ENCODE results near the gene SPDYE17.
"Not testable (repeated sequence)": the region's sequence is repeated elsewhere in the genome, so short reads cannot be mapped to it uniquely, and the experiment has no call there.

Gene SPDYE17

DNA sequence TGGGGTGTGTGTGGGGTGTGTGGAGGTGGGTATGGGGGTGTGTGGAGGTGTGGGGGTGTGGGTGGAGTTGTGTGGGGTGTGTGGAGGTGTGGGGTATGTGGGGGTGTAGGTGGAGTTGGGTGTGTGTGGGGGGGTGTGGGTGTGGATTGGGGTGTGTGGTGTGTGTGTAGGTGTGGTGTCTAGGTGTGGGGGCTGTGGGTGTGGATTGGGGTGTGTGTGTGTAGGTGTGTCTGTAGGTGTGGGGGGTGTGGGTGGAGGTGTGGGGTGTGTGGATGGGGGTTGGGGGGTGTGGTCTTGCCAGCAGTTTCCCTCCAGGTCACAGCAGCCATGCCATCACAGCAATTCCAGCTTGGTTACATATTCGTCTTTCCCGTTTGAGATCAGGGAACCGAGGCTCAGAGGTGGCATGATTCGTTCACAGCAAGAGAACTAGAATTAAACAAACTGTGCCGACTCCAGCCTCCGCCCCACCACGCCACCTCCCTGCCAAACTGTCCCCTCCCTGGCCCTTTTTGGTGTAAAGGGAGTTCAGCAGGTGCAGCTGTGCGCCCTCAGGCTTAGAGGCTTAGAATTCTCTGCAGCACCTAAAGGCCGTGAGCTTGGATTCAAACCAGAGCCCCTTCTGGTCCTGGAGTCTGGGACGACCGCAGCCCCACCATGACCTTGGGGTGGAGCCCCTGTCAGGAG is 33.3 kb downstream of the SPDYE17 start:
- not testable (repeated sequence) for H3K4me3 ChIP-seq (ENCODE audit: low read depth, low read length)

DNA sequence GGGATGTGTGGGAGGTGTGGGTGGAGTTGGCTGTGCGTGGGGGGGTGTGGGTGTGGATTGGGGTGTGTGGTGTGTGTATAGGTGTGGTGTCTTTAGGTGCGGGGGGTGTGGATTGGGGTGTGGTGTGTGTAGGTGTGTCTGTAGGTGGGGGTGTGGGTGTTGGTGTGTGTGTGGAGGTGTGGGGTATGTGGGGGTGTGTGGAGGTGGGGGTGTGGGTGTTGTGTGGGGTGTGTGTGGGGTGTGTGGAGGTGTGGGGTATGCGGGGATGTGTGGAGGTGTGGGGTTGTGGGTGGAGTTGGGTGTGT is 33.9 kb downstream of the SPDYE17 start:
- no peak overlapping the region for H3K4me3 ChIP-seq (ENCODE audit: low read depth, low read length)

DNA sequence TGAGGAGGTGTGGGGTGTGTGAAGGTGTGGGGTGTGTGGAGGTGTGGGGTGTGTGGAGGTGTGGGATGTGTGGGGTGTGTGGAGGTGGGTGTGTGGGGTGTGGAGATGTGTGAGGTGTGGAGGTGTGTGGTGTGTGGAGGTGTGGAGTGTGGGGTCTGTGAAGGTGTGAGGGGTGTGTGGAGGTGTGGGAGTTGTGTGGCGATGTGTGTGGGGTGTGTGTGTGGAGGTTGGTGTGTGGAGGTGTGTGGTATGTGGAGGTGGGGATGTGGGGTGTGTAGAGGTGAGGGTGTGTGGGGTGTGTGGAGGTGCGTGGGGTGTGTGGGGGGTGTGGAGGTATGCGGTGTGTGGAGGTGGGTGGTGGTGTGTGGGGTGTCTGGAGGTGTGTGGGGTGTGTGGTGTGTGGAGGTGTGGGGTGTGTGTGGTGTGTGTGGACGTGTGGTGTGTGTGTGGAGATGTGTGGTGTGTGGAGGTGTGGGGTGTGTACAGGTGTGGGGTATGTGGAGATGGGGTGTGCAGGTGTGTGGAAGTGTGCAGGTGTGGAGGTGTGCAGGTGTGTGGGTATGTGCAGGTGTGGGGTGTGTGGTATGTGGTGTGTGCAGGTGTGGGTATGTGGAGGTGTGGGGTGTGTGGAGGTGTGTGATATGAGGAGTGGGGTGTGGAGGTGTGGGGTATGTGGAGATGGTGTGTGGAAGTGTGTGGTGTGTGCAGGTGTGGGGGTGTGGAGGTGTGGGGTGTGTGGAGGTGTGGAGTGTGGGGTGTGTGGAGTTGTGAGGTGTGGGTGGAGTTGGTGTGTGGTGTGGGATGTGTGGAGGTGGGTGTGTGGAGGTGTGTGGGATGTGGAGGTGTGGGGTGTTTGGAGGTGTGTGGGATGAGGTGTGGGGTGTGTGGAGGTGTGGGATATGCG is 34.5 kb downstream of the SPDYE17 start:
- no peak overlapping the region for H3K4me3 ChIP-seq (ENCODE audit: low read depth, low read length)

DNA sequence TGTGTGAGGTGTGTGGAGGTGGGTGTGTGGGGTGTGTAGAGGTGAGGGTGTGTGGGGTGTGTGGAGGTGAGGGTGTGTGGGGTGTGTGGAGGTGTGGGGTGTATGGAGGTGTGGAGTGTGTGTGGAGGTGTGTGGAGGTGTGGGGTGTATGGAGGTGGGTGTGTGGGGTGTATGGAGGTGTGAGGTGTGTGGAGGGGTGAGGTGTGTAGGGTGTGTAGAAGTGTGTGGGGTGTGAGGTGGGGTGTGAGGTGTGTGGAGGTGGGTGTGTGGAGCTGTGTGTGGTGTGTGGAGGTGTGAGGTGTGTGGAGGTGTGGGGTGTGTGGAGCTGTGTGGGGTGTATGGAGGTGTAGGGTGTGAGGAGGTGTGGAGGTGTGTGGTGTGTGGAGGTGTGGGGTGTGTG is 35.2 kb downstream of the SPDYE17 start:
- H3K4me3 ChIP-seq (ENCODE audit: low read depth, low read length): not testable (repeated sequence)

DNA sequence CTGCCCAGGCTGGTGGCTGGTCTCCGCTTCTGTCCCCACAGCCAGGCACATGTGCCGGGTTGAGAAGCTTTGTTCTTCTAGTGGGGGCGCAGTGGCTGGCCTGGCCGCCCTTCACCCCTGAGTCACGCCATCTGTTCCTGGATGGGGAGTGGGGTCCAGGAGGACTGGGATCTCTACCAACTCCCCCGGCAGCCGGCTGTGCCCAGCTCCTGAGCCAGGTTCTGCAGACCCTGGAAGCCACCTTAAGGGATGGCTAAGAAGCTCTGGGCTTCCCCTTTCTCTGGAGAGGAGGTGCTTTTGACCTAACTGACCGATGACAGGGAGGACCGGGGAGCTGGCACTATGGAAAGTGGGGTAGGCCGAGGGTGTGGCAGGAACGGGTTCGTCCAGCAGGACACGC is 37.9 kb downstream of the SPDYE17 start:
- not testable (repeated sequence) for H3K4me3 ChIP-seq (ENCODE audit: low read depth, low read length)

DNA sequence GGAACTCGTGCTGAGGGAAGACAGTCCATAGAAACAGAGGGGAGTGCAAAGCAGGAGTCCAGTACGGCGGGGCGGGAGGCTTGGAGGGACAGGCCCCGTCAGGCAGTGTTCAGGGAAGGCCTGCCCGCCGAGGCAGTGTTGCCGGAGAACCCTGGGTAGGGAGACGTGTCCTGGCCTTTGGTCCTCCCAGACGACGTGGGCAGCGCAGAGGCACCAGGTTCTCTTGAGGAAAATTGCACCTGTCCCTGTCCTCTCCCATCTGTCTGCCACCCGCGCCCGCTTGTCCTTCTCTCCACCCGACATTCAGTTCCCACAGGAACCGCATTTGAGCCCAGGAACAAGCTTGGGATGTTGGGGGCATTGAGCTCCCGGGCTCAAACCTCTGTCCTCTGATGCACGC is 38.3 kb downstream of the SPDYE17 start:
- H3K4me3 ChIP-seq (ENCODE audit: low read depth, low read length): not testable (repeated sequence)

DNA sequence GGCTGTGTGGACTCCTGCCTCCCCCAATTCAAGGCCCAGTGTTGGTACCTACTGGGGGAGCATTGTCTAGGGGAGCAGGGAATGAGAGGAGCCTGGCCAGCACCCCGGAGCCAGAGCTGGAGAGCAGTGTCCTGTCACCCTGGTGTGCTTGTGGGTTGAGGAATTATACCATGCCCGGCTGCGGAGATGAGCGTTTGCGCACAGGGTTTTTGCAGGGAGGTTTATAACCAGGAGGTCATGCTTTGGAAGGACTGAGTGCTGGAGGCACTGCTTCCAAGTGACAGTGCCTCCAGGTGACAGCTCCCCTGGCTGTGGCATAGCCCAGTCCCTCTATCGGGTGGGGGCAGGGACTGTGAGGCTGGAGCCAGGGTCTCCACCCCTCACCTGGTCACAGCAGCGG is 39.3 kb downstream of the SPDYE17 start:
- H3K4me3 ChIP-seq (ENCODE audit: low read depth, low read length): not testable (repeated sequence)

DNA sequence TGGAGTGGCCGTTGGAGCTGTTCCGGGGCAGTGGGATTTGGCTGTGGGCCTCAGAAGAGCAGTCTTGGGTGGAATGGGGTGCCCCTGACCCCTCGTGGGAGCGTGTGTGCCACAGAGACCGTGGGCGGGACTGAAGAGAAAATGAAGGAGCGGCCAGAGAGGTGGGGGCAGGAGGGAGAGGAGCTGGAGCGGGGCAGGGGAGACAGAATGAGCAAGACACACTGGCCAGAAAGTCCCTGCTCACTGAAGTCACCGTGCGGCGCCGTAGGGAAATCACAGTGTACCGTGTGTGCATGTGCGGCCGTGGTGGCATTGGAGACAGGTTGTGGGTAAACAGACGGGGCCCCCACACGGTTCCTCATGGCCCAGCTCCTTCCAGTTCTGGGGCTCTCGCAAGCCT is 40.0 kb downstream of the SPDYE17 start:
- not testable (repeated sequence) for H3K4me3 ChIP-seq (ENCODE audit: low read depth, low read length)

DNA sequence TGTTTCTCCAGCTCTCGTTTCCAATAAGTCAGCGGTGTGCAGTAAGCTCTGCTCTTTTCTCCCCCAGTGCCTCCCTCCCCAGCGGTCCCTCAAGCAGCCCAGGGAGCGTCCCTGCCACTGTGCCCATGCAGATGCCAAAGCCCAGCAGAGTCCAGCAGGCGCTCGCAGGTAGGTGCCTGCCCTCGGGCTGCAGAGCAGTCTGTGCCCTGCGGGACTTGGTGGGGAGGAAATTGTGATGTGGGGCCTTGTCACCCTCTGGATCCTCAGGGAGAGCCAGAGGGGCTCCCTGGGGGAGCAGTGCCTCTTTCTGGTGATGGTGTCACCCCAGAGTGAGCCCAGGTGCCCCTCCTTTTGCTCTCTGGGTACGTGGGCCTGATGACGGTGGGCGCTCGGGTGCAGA is 42.0 kb downstream of the SPDYE17 start:
- H3K4me3 ChIP-seq (ENCODE audit: low read depth, low read length): not testable (repeated sequence)

DNA sequence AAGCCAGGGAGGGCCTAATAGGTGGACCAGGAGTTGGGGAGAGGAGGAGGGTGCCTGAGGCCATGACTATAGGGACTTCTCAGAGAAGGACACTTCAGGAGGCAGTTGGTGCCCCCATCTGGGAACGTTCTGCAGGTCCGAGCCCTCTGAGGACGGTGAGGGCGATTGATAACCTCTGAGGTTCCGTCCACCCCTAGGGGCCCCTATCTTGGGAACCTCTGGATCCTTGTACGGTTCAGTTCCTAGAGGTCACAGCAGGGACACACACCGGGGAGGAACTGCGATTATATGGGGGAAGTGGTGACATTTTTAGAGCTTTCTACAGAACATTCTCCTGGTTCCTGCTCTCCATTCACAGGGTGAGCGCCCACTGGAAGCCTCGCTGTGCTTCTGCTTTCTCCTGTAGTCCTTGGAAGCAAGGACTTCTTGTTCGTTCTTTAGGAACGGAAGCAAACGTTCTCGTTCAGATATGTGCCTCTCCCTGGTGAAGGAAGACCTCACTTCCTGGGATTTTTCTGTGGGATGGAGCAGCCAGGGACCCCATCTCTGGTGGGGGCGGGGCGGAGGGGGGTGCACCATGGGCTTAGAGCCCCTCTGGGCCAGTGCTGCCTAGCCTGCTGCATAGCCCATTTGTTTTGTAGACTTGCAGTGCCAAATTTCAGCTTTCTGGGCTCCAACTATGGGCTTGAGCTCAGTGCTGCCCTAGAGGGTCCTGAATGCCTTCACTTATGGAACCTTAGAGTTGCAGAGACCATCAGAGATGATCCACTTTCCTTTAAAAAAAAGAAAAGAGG is 46.0 kb downstream of the SPDYE17 start:
- H3K4me3 ChIP-seq (ENCODE audit: low read depth, low read length): not testable (repeated sequence)

DNA sequence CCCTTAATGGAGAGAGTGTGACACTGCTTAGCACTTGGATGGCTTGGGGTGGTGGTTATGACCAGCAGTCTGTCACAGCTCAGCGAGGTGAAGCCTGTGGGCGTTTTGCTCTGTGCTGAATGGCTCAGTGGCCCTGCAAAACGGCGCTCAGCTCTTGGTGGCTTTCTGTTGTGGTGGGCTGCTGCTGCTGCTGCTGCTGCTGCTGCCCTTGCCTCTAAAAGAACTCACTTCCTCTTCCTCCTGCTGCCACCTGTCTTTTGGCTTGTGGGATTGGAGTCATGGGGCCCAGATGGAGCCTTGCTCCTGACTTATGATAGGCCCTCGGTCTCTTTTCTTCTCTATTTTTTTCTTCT is 47.4 kb downstream of the SPDYE17 start:
- H3K4me3 ChIP-seq (ENCODE audit: low read depth, low read length): not testable (repeated sequence)

DNA sequence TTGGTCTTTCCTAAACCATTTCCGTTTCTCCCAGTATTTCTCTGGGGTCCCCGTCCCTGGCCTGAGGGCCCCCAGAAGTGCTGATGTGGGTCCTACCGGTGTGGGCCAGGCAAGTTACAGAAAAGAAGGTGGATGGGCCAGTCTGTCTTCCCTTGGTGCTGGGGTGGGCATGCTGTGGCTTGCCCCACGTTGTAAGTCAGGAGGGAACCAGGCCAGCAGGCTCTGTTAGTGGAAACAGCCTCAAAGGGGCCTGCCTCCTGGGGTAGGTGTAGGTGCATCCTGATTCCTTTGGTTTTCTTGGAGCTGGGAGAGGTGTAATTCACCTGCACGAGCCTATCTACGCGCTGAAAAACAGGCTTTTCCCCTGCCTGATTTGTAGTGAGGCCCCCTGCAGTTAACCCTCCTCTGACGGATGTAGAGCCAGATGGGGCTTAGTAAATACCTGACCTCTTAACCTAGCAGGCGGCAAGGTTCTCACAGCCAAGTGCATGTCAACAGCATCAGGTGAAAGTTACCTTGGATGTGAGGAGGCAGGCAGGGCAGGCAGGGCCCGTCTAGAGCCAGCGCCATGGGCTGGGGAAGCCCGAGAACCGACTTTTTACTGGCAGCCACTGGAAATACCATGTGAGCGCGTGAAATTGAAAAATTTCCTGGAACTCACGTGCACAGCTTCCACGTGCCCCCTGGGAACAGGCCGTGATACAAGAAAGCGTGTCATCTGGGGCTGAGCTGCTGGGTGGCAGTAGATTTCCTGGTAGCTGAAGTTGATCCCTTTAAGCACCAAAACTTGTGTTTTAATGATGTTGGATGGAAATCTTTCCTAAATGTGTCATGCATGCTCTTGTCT is 48.0 kb downstream of the SPDYE17 start:
- not testable (repeated sequence) for H3K4me3 ChIP-seq (ENCODE audit: low read depth, low read length)

DNA sequence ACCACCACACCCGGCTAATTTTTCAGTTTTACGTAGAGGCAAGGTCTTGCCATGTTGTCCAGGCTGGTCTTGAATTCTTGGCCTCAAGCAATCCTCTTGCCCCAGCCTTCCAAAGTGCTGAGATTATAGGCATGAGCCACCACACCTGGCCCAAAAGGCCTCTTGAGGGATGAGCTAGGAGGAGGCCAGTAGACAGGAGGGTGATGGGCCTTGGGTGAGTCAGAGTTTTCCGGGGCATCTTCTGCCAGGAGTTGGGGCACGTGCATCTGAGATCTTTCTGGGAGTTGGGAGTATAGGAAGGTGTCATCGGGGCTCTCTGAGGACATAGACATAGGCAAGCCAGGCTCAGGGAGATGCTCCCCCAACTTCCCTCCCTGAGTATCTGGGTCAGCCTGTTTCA is 48.8 kb downstream of the SPDYE17 start:
- not testable (repeated sequence) for H3K4me3 ChIP-seq (ENCODE audit: low read depth, low read length)

DNA sequence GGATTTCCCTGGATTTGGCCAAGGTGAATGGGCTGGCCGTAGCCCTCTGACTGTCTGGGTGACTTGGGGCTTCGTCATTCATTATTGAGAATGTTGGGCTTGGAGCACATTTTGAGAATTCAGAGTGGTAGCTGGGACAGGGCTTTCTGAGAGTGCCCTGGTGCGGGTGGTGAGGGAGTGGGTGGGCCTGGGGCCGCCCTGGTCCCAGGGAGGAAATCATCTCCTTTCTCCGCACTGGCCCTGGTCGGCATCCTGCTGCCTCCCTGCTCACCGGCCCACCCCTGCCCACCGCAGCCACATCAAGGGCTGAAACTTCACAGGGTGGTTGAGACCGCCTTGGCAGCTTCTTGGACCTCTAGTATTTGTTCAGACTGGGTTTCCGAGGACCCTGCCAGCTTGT is 49.7 kb downstream of the SPDYE17 start:
- H3K4me3 ChIP-seq (ENCODE audit: low read depth, low read length): not testable (repeated sequence)

DNA sequence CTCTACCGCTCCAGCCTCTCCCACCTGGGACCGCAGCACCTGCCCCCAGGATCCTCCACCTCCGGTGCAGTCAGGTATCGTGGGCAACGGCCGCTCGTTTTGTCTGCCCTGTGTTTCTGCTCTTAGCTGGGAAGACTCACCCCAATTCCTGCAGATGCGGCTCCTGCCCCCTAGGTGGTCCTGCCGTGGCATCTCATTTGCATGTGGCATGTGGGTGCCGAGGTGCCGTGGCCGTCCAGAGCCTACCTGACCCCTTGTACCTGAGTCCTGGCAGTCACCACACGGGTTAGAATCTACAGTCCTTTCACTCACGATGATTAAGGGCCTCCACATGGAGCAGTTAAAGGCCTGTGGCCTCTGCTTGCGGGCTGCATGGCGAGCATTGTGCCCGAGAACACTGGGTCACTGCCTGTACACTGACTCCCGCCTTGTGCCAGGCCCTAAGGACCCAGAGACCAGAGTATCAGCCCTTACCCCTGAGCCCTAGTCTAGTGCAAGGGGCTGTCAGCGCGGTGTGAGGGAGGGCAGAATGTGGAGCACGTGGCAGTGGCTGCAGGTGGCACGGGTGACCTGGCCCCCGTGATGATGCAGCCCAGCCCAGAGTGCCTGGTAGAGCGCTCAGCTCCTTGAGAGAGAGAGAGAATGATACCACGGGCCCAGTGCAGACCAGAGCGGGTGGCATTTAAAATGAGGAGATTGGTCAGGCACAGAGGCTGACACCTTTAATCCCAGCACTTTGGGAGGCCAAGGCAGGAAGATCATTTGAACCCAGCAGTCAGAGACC is 50.8 kb downstream of the SPDYE17 start:
- H3K4me3 ChIP-seq (ENCODE audit: low read depth, low read length): not testable (repeated sequence)

DNA sequence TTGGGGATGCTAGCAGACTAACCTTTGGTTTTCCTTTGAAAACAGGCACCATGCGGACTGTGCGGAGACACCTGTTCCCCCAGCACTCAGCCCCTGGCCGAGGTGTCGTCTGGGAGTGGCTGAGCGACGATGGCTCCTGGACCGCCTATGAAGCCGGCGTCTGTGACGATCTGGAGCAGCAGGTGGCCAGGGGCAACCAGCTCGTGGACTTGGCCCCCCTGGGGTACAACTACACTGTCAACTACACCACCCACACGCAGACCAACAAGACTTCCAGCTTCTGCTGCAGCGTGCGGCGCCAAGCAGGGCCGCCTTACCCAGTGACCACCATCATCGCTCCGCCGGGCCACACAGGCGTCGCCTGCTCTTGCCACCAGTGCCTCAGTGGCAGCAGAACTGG is 51.6 kb downstream of the SPDYE17 start:
- not testable (repeated sequence) for H3K4me3 ChIP-seq (ENCODE audit: low read depth, low read length)

DNA sequence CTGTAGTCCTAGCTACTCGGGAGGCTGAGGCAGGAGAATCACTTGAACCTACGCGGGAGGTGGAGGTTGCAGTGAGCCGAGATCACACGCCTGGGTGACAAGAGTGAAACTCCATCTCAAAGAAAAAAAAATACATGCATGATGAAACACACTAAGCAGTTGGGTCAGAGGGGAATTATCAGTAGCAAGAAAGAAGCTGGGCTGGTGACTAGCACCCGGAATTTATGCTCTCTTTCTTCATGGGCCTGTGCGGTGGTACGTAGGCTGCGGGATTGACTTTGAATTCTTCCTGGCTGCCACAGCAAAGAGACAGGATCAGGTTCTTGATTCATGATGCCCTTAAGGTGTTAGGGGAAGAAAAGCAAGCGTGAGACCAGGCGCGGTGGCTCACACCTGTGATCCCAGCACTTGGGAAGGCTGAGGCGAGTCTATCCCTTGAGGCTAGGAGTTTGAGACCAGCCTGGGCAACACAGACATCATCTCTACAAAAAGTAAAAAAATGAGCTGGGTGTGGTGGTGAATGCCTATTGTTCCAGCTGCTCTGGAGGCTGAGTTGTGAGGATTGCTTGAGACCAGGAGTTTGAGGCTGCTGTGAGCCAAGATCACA is 54.3 kb downstream of the SPDYE17 start:
- not testable (repeated sequence) for H3K4me3 ChIP-seq (ENCODE audit: low read depth, low read length)

DNA sequence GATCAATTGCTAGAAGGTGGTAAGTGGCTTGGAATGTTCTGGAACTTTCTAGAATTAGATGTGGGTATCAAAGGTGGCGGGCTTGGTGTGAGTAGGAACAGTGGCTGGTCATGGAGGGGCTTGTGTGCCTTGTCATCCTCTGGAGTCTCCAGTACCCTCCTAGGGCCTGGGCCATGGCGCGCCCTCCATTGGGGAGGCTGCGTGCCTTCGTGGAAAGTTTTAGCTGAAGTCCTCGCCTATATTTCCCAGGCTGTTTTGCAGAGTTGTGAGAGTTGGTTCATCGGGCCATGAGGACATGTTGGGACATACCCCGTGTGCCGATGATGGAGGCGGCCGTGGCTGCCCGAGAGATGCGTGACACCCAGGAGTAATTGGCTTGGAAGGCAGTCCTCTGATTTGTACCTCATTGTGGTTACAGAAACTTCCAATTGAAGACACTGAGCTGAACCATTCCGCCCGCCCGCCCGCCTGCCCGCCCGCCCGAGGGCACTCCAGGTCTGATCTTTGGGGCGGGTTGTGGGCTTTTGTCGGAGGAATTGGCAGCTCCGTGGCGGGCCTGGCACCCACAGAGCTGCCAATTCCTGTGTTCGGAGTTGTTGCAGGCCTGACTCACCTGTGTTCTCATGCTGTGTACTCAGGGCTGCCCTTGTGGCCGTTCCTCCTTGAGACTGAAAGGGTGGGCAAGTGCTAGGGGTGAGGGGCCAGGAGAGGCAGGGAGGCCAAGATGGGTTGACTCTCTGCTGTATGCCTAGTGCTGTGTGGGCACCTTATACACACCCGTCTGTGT is 57.2 kb downstream of the SPDYE17 start:
- not testable (repeated sequence) for H3K4me3 ChIP-seq (ENCODE audit: low read depth, low read length)

DNA sequence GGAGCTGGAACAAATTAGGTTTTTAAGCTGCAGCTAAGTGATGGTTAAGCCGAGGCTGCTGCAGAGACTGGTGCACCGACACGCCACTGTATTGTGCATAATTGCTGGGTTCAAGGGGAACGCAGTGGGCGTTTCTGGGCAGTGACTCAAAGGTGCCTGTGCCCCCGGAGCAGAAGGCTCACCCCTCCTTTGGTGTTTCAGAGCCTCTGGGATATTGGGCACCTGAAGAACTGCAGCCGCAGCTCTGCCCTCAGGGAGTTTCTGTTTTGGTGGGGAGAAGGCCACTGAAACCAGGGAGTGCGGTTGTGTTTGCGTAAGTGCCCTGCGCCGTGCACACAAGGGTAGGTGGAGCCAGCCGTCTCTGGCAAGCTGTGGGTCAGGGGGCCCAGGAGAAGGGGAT is 57.8 kb downstream of the SPDYE17 start:
- not testable (repeated sequence) for H3K4me3 ChIP-seq (ENCODE audit: low read depth, low read length)
